Measurements from ENCODE around the gene PIGW.
A peak's percentile ranks its signal among the peaks of the same experiment; 100 is the strongest.

PIGW gene

DNA sequence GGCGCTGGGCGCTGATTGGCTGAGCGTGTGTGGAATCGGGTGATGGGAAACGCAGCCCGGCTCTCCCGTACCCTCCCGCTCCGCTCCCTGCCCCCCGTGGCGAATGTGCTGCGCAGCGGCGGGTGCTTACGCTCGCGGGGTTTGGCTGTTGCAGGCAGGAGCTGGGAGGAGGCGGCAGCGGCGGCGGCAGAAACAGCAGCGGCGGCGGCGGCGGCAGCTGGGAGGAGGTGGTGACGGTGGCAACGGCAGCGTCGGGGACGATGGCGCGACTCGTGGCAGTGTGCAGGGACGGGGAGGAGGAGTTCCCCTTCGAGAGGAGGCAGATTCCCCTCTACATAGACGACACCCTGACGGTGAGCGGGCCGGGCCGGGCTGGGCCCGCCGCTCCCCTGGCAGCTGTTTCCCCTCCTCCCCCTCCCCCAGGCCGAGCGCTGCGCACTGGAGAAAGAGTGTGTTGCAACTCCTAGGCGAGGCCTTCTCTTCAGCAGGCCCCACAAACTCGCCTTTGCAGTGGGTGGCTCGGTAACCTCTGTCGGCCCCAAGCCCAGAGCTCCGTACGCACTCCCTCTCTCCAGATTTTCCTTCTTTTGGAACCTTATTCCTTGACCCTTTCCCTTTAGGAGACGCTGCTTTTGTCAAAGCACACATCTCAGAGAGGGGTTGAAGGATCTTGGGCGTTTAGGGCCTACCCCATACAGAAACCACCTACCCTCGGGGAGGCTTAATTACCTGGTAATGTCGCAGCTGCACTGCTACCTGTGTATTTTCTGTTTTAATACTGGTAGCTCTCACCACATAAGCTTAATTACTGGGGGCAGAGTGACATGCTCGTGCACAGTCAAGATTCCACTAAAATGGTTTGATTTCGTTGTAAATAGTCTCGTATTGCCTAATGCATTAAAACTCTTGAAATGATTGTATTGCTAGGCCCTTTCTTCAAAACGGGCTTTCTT lies 11.0 kb downstream of the PIGW start:
- TF ChIP-seq, protein P1, sequence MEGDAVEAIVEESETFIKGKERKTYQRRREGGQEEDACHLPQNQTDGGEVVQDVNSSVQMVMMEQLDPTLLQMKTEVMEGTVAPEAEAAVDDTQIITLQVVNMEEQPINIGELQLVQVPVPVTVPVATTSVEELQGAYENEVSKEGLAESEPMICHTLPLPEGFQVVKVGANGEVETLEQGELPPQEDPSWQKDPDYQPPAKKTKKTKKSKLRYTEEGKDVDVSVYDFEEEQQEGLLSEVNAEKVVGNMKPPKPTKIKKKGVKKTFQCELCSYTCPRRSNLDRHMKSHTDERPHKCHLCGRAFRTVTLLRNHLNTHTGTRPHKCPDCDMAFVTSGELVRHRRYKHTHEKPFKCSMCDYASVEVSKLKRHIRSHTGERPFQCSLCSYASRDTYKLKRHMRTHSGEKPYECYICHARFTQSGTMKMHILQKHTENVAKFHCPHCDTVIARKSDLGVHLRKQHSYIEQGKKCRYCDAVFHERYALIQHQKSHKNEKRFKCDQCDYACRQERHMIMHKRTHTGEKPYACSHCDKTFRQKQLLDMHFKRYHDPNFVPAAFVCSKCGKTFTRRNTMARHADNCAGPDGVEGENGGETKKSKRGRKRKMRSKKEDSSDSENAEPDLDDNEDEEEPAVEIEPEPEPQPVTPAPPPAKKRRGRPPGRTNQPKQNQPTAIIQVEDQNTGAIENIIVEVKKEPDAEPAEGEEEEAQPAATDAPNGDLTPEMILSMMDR (IDR thresholded peaks at IDR 0.05; ENCODE audit: insufficient read depth, missing control alignments), result no peak
- no peak for FAIRE-seq

DNA sequence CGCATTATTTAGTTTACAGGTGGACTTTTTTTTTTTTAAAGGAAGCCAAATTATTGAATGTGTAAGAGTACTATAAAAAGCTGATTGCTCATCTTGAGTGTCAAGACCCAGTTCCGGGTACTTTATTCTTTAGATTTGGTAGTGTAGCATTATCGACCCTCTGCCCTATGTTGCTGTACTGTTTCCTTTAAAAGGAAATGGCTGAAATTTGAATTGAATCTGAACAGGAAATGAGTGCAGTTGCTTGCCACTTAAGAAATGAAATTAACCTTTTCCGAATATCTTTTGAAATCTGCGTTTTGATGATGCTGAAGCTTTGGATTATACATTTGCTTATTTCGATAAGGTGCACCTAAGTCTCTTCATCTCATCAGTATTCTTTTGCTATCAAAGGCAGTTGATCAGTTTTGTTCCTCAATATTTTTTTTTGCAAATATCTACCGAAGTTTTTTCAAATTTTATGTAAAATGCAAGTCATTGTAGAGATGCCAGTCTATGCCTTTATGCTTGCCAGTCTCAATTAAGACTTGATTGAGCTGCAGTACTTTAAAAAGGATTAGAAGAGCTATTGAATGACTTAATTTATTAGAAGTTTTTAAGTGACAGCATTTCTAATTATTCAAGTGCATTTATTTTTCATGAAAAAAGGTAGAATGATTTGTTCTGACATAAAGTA lies 11.8 kb downstream of the PIGW start:
- TF ChIP-seq, protein P1 (IDR thresholded peaks at IDR 0.05; ENCODE audit: insufficient read depth, missing control alignments), result no peak
- FAIRE-seq (no peak), DNase-seq (ENCODE audit: insufficient read length, low spot score) (no peak)

More for the DNA sequence above, 11.0 kb downstream of the PIGW start:
- DNase-seq (ENCODE audit: insufficient read length, low spot score), result peak; percentile 56

DNA sequence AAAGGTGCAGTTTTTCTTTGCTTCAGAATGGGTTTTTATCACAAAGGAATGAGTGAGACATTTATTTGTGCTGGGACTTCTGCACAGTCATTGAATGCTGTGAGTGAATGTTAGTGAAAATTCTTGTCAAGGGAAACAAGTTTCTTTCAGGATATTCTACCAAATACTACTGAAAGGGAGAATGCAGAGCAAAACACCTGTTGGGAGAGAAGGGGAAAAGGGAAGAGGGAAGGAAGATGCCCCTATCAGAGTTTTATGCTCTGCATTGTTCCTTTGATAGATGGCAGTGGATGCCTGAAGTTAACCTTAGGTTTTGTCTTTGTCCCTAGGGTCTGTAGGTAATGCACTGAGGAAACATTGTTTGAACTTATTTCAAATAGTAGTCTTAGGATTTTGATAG lies 13.0 kb downstream of the PIGW start:
- FAIRE-seq (no peak), DNase-seq (ENCODE audit: insufficient read length, low spot score) (no peak)
- TF ChIP-seq, protein P1 (IDR thresholded peaks at IDR 0.05; ENCODE audit: insufficient read depth, missing control alignments), result no peak

DNA sequence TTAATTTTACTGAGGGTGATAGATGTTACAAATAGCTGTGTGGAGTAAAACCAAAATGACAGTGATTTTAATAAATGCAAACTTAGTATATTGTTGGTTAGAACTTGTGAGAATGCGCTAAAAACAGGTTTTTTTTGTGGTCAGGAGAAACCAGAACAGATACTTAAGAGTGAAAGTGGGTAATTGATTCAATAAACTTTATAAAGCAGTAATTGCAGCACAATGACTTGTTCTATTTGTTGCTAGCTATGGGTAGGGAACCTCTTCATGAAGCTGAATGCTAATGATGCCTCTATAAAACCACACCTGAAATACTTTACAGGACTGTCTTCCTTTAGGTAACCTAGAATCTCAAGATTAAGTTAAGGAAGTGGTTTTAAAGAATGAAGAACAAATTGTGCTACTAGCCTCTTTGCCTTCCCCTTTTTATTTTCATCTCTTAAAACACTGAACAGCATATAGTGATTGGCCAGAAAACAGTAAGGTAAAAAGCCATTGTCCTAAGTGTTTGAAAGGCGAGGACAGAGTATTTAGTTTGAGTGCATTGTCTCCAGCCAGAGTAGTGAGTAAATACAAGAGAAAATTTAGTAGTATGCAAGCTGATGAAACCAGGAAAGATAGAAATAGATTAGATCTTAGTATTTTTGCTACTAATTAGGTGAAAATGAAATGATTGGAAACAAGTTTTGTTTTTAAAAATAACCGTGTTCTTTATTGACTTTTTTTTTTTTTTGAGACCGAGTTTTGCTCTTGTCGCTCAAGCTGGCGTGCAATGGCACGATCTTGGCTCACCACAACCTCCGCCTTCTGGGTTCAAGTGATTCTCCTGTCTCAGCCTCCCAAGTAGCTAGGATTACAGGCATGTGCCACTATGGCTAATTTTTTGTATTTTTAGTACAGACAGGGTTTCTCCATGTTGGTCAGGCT lies 16.0 kb downstream of the PIGW start:
- no peak for DNase-seq (ENCODE audit: insufficient read length, low spot score)
- FAIRE-seq, result no peak

DNA sequence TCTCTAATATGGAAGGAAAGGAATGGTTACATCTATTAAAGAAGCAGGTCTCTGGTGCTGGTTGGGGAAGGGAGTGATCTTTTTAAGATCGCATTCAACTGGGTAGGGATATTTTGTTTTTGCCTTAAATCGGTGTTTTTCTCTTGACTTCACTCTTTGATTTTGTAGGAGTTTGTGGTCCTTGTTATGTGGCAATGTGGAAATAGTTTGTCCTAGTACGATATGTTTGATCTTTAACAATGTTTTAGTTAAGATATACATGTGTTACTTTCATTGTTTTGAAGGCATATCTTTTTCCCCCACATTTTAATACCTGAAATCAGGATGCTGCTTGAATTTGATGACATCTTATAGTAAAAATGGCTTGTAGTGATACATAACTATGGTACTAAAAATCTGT lies 18.7 kb downstream of the PIGW start:
- TF ChIP-seq, protein P1 (IDR thresholded peaks at IDR 0.05; ENCODE audit: insufficient read depth, missing control alignments), result no peak
- FAIRE-seq (no peak), DNase-seq (ENCODE audit: insufficient read length, low spot score) (no peak)

More for the DNA sequence above, 16.0 kb downstream of the PIGW start:
- TF ChIP-seq, protein P1 (IDR thresholded peaks at IDR 0.05; ENCODE audit: insufficient read depth, missing control alignments), result no peak

DNA sequence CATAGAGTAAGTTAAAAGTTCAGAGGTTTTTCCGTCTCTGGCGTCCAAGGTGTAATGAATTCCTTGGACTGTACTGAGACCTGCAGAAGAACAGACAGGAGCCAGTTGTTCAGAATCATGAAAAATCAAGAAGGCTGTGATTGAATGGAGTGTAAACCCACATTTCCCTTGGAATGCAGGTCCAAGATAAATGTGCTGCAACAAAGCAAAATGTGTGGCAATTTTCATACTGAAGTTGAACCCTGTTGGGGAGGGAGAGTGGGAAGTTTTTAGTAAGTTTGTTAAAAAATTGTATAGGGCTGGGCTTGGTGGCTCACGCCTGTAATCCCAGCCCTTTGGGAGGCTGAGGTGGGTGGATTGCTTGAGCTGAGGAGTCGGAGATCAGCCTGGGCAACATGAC lies 31.3 kb downstream of the PIGW start:
- DNase-seq (ENCODE audit: insufficient read length, low spot score), result no peak
- no peak for FAIRE-seq
- TF ChIP-seq, protein P1 (IDR thresholded peaks at IDR 0.05; ENCODE audit: insufficient read depth, missing control alignments), result no peak

Data from D721Med (cell line).